HFFc6 (cell line): ENCODE results near the gene CPA2. TPM values are rescaled to one million over a fixed set of nuclear protein-coding genes. Genes with fewer than 3 reads are reported as not detected.

ENCODE experiments used
- DNase-seq: peaks from one replicate; pipeline ENCODE4 v3.0.0-alpha.2; 2018
- H3K27ac Mint-ChIP-seq: 2 replicates; pipeline ENCODE4 v1.8.0; 2020; ENCODE audit warnings: mild to moderate bottlenecking, mixed read lengths
- H3K27me3 Mint-ChIP-seq: 2 replicates; pipeline ENCODE4 v1.8.0; 2021; ENCODE audit warnings: mild to moderate bottlenecking, moderate library complexity, mixed read lengths; ENCODE audit not compliant: insufficient read depth
- H3K36me3 Mint-ChIP-seq: 2 replicates; pipeline ENCODE4 v1.8.0; 2021; ENCODE audit warnings: low read depth, mixed read lengths
- H3K4me1 Mint-ChIP-seq: 2 replicates; pipeline ENCODE4 v1.8.0; 2020; ENCODE audit warnings: low read depth, mixed read lengths
- H3K4me3 Mint-ChIP-seq: 2 replicates; pipeline ENCODE4 v1.8.0; 2020; ENCODE audit warnings: mild to moderate bottlenecking, moderate library complexity, mixed read lengths
- H3K9me3 Mint-ChIP-seq: 2 replicates; pipeline ENCODE4 v1.8.0; 2020; ENCODE audit warnings: mild to moderate bottlenecking, mixed read lengths
- CTCF ChIP-seq: fragments of 200-600 bp; sonication (generic); IDR thresholded peaks from 2 replicates; pipeline ENCODE4 v1.5.0; 2021; ENCODE audit warnings: antibody characterized with exemption, mild to moderate bottlenecking
- total RNA-seq, 6 experiments: library from RNA; stranded (reverse); fragmentation: NEBNext Ultra II Directional; extraction: Animal tissue kit (Norgen Biotek cat#: 25700); gene quantifications; 2 replicates in 1 of 6; 3 replicates in 5 of 6; pipeline ENCODE4 v1.2.3, GENCODE V29; 2021

CPA2 gene
- total RNA-seq, 6 experiments from 2014 or later = not detected

DNA sequence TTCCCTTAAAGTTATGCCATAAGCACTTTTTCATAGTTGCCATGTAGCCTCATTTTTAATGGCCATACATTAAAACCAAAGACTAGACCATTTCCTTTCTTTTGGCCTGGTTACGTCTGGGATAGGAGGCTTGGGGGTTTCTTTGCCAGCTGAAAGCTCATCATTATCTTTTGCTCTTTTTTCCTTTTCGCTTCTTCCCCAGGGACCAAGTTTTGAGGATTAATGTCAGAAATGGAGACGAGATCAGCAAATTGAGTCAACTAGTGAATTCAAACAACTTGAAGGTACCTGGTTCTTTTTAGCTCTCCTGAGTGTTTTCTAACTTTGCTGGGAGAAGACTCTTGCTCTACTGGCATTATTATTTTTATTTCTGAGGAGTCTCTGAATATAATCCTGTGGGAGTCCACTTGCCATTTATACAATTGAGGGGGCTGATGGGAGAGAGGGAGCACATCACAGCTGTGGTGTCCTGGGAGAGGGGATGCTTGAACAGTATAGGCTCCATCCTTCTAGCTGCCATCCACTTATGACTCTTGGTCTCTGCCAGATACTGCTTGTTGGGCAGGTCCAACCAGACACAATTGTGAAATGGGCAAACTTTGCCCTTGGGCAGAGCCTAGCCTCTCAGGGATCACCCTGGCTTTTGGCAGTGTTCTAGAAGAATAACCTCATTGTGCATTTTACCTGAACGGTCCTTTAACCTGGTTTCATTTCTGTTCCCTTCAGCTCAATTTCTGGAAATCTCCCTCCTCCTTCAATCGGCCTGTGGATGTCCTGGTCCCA lies 32.1 kb downstream of the CPA2 start:
- Mint-ChIP-seq H3K9me3 (peaks cover 4% of the 10 kb centered on the region; the same call in 1 of the 2 replicates), H3K4me3 (no peak overlapping the region), H3K4me1 (peaks cover 27% of the 10 kb centered on the region), H3K36me3 (peaks cover 24% of the 10 kb centered on the region), H3K27ac (no peak overlapping the region), H3K27me3 (peaks cover 33% of the 10 kb centered on the region)
- DNase-seq = no peak
- TF ChIP-seq CTCF = no peak

DNA sequence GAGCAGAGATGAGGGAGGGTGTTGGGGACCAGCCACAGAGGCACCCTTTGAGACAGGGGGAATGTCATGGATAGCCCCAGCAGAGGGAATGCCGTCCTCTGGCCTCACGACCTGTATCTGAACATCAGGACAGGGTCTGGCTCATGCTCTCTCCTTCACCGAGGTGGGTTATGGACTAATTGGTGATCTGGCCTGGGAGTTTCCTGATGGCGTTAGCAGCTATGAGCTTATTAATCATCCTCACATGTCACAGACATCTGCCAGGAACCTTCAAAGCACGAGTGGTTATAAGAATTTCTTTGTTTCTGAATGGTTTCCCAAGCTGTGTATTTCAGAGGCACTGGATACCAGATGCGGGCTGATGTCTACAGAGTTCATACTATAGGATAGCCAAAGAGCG lies 33.2 kb downstream of the CPA2 start:
- peaks cover 3% of the 10 kb centered on the region; the same call in 1 of the 2 replicates for H3K9me3 Mint-ChIP-seq
- TF ChIP-seq CTCF = no peak
- peaks cover 39% of the 10 kb centered on the region for H3K27me3 Mint-ChIP-seq
- H3K36me3 Mint-ChIP-seq = peaks cover 22% of the 10 kb centered on the region
- H3K27ac Mint-ChIP-seq = no peak overlapping the region
- no peak overlapping the region for H3K4me3 Mint-ChIP-seq
- H3K4me1 Mint-ChIP-seq = peaks cover 15% of the 10 kb centered on the region
- no peak for DNase-seq

GRCh38 chr7:130301501-130302020 lies 34.9 kb downstream of the CPA2 start:
- TF ChIP-seq CTCF = no peak
- DNase-seq = no peak
- H3K27ac Mint-ChIP-seq = no peak overlapping the region
- H3K27me3 Mint-ChIP-seq = peaks cover 42% of the 10 kb centered on the region
- no peaks in the 10 kb centered on the region for H3K9me3 Mint-ChIP-seq
- peaks cover 14% of the 10 kb centered on the region for H3K36me3 Mint-ChIP-seq
- H3K4me1 Mint-ChIP-seq = peaks cover 2% of the 10 kb centered on the region
- H3K4me3 Mint-ChIP-seq = no peak overlapping the region

- no peaks in the 10 kb centered on the region for H3K4me1 Mint-ChIP-seq
- H3K27me3 Mint-ChIP-seq = peaks cover 42% of the 10 kb centered on the region
- H3K9me3 Mint-ChIP-seq = no peaks in the 10 kb centered on the region
- H3K27ac Mint-ChIP-seq = no peak overlapping the region
- TF ChIP-seq CTCF = no peak
- peaks cover 14% of the 10 kb centered on the region for H3K36me3 Mint-ChIP-seq
- H3K4me3 Mint-ChIP-seq = no peak overlapping the region
- no peak for DNase-seq
Observed at GRCh38 chr7:130302649-130303048, 36.0 kb downstream of the CPA2 start.

- no peak for TF ChIP-seq CTCF
- Mint-ChIP-seq H3K27me3 (peaks cover 42% of the 10 kb centered on the region), H3K4me1 (no peaks in the 10 kb centered on the region), H3K9me3 (no peaks in the 10 kb centered on the region), H3K4me3 (no peak overlapping the region), H3K27ac (no peak overlapping the region), H3K36me3 (peaks cover 14% of the 10 kb centered on the region)
- no peak for DNase-seq
Observed at GRCh38 chr7:130303127-130303526, 36.5 kb downstream of the CPA2 start.
